HG02870 (cell line): ENCODE data around the gene PSAPL1.

Experiments used
- ATAC-seq: cut with Tn5 transposase; IDR thresholded peaks from one replicate; pipeline ENCODE4 v1.9.1; 2021; ENCODE audit warnings: mild to moderate bottlenecking, moderate library complexity; ENCODE audit not compliant: unreplicated experiment

Gene PSAPL1

DNA sequence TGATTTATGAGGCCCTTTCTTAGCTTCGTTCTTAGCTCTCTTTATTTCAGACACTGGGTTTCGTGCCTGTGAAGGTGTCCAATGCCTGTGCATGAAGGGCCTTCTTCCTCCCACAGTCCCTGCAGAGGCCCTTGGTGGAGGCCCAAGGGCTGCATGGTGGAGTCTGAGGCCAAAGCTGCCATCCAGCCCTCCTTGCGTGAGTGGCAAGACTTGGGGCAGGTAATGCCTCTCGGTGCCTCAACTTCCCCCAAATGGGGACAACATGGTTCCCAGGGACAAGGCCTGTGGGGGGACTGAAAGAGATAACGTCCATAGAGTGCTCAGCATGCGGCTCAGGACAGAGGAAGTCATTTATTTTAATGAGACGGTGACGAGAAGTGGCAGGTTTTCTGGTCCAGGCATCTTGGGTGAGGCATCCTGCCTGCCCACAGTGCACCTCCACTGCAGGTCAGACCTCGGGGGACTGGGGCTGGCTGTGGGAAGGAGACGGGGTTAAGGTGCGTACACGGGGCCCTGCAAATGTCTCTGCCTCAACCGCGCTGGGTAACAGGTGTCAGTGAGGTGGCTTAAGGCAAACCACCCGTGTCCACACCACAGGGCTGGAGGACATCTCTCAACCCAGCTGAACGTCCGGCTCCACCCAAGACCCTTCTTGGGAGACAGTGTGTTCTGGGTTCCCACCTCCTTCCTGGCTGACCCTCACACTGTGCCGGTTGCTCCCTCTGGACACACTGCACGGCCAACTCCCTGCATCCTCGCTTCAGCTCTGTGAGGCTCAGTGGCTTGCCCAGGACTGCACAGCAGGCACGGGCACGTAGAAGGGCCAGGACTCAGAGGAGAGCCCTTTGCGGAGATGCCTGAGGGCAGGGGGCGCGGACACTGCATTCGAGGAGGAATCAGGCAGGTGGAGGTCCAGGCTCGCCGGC, 50.5 kb downstream of the PSAPL1 start:
- ATAC-seq, result no peak

DNA sequence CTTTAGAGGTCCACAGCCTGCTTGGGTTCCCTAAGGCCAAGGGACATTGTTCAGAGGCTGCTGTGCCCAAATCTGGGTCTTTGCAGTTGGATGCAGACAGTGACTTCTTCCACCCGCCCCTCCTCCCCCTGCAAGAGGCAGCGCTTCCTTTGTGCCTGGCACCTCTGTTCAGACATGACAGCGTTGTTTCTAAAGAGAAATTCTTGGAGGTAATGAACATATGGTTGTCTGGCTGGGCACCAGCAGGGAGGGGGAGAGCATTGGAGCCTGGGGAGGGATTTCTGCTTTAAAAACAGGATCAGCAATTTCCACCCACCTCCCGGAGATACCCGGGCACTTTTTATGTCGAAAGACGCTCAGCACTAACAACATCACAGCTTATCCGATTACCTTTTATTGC, 51.5 kb downstream of the PSAPL1 start:
- ATAC-seq, result no peak

DNA sequence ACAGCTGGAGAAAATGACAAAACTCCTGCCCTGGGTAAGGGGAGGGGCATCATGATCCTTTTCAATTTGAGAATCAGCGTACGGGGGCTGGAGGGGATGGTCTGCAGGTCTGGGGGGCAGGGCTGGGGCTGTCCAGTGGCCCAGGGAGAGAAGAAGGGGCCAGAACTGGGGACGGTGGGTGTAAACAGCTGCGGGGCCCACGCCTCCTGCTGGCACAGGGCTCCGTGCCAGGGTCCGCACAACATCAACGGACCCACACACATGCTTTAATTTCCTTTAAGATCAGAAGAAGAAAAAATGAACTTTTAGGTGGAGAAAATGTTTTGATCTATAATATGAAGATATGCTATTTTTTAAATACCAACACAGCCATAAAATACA, 52.1 kb downstream of the PSAPL1 start:
- ATAC-seq, result no peak

DNA sequence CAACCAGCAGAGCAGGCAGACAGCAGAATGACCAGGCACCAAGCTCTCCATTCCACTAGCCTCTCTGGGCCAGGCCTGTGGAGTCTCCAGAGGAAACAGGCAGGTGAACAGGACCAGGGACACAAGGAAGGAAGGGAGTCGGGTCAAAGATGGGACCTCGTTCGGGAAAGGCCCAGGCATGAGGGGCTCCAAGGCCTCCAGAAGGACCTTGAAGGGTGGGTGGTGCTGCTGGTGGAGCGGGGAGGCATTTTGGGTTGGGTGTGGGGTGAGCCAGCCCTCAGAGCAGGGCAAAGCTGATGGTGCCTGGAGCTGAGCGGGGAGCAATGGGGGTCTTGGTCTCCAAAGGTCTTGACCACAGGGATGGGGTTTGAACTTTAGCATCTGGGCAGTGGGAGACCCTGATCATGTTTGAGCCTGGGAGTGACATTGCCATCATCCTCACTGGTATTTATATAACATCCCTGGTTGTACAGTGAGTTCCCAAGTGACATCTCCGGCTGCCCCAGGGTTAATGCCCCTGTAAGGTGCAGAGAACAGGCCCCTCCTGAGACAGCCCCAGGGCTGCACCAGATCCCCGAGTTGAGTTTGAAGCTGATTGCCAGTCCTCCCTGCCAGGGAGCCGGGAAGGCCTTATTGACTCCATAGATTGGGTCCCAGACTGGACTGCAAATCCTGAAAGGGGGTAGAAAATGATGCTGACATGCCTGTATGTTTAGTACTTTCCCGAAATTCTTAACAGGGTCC, 52.7 kb downstream of the PSAPL1 start:
- ATAC-seq, result no peak

DNA sequence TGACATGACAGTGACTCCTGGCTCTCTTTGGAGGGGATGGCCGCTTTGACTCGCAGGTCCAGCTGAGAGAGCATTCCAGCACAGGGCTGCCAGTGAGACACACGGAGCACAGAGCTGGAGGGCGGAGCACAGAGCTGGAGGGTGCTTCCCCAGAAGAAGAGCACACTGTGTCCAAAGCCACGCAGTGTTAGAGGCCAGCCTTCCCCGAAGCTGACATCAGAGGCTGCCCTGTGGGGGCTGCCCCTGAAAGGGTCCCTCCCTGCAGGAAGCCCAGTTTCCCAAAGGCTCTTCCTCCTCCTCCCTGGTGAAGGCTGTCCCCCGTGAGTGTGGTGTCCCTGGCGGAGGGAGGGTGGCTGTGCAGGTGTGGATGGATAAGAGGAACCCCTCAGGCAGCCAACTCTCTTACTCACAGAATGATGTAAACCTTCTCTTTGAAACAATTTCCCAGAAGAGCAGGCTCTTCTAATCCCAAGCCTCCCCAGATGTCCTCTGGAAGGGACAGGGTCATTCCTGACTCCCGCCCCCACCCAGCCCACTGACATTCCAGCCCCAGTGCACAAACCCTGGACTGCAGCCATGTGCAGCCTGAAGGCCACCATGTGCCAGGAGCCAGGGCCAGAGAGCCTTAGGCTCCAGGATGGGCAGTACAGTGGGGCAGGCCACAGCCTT, 53.4 kb downstream of the PSAPL1 start:
- no peak for ATAC-seq
